Vagina (tissue), 2 donors: ENCODE measurements around the gene SCYL2.

ENCODE experiments used
- CTCF ChIP-seq, 3 experiments: fragments of 450-650 bp in 2 of 3; fragments of 200-600 bp in 1 of 3; sonication (generic) in 1 of 3; IDR thresholded peaks; one replicate each; pipeline ENCODE4 v1.5.1; 2017 to 2019; ENCODE audit warnings: antibody characterized with exemption in 3 of 3, mild to moderate bottlenecking in 2 of 3, moderate library complexity in 2 of 3
- POLR2A ChIP-seq, 2 donors: fragments of 450-650 bp; IDR thresholded peaks; one replicate each; pipeline ENCODE4 v1.6.1; 2017; ENCODE audit warnings: antibody characterized with exemption in 2 of 2, mild to moderate bottlenecking in 2 of 2, moderate library complexity in 2 of 2
- POLR2AphosphoS5 ChIP-seq, 2 donors: sonication (generic); formaldehyde crosslinking; IDR thresholded peaks; one replicate each; pipeline ENCODE4 v1.9.0; 2017; ENCODE audit warnings: antibody characterized with exemption in 2 of 2, mild to moderate bottlenecking in 2 of 2, low read depth in 1 of 2; ENCODE audit not compliant: insufficient read depth in 1 of 2

- TF ChIP-seq POLR2A (IDR thresholded peaks at IDR 0.05) (no peak), CTCF (IDR thresholded peaks at IDR 0.05) (no peak), POLR2AphosphoS5 (IDR thresholded peaks at IDR 0.05; ENCODE audit: insufficient read depth in 1 of 2, low read depth in 1 of 2) (no peak)
These were observed 22.1 kb downstream of the SCYL2 start for GRCh38 chr12:100289038-100289437.
